Umbilical cord (tissue), 2 donors: Measurements from ENCODE around the gene SBNO1. TPM values are rescaled to one million over a fixed set of nuclear protein-coding genes. Genes with fewer than 3 reads are reported as not detected.
"Not testable (repeated sequence)": the region's sequence is repeated elsewhere in the genome, so short reads cannot be mapped to it uniquely, and the experiment has no call there.

Experiments
- DNase-seq: peaks from one replicate; pipeline ENCODE4 v3.0.0-alpha.2; 2015; ENCODE audit warnings: low spot score
- total RNA-seq: library from RNA; depleted of rRNA; stranded (reverse); fragments of >200 nt; gene quantifications from one replicate; pipeline ENCODE4 v1.2.3, GENCODE V29; 2014; ENCODE audit warnings: low replicate concordance; ENCODE audit not compliant: insufficient read depth

Gene SBNO1
- total RNA-seq, 1 donor from 2014 or later = 20.9 TPM

- DNase-seq = no peak
Observed at GRCh38 chr12:123388951-123389559, 24.4 kb upstream of the SBNO1 start.

- peak; percentile 84 for DNase-seq
Observed at GRCh38 chr12:123388177-123388950, 23.7 kb upstream of the SBNO1 start.

GRCh38 chr12:123387508-123388176 lies 23.0 kb upstream of the SBNO1 start:
- no peak for DNase-seq

GRCh38 chr12:123385536-123385935 lies 20.9 kb upstream of the SBNO1 start:
- not testable (repeated sequence) for DNase-seq

GRCh38 chr12:123384994-123385376 lies 20.3 kb upstream of the SBNO1 start:
- DNase-seq = no peak

- DNase-seq = no peak
Observed at GRCh38 chr12:123384318-123384993, 19.8 kb upstream of the SBNO1 start.

- DNase-seq = no peak
Observed at GRCh38 chr12:123382684-123383083, 18.0 kb upstream of the SBNO1 start.

- peak; percentile 40 for DNase-seq
Observed at GRCh38 chr12:123379391-123379790, 14.7 kb upstream of the SBNO1 start.

- DNase-seq = not testable (repeated sequence)
Observed at GRCh38 chr12:123372415-123372814, 7.8 kb upstream of the SBNO1 start.

- not testable (repeated sequence) for DNase-seq
Observed at GRCh38 chr12:123371667-123372368, 7.2 kb upstream of the SBNO1 start.

GRCh38 chr12:123369229-123369628 lies 4.6 kb upstream of the SBNO1 start:
- no peak for DNase-seq

GRCh38 chr12:123368431-123368830 lies 3.8 kb upstream of the SBNO1 start:
- not testable (repeated sequence) for DNase-seq

- no peak for DNase-seq
Observed at GRCh38 chr12:123367511-123367910, 2.9 kb upstream of the SBNO1 start.

- peak; percentile 99 for DNase-seq
Observed at GRCh38 chr12:123365025-123365917, 624 bp upstream of the SBNO1 start.

- peak; percentile 32 for DNase-seq
Observed at GRCh38 chr12:123363740-123364531, 711 bp downstream of the SBNO1 start.

GRCh38 chr12:123363390-123363739 lies 1.3 kb downstream of the SBNO1 start:
- DNase-seq = peak; percentile 1

GRCh38 chr12:123358035-123358434 lies 6.6 kb downstream of the SBNO1 start:
- DNase-seq = no peak

GRCh38 chr12:123356159-123356670 lies 8.4 kb downstream of the SBNO1 start:
- DNase-seq = no peak

GRCh38 chr12:123354600-123354999 lies 10.0 kb downstream of the SBNO1 start:
- DNase-seq = no peak
